PC-9 (cell line): ENCODE data around the gene ZBTB45. TPM values are rescaled to one million over a fixed set of nuclear protein-coding genes. Genes with fewer than 3 reads are reported as not detected.

Experiments
- BruUV-seq: library from RNA; stranded (reverse); fragments of 400-500 nt; replicated peaks from 2 replicates; lab custom pipeline; 2021; lab: Mats Ljungman, UMichigan
- CTCF ChIA-PET: fragments of 300-600 bp; sonication (Branson Sonifier 250); formaldehyde crosslinking; loops from one replicate; lab custom pipeline; 2022; ENCODE audit warnings: antibody characterized with exemption; lab: Charles Lee
- POLR2A ChIA-PET: fragments of 300-600 bp; sonication (Branson Sonifier 250); formaldehyde crosslinking; loops from one replicate; lab custom pipeline; 2022; ENCODE audit warnings: antibody characterized with exemption; ENCODE audit not compliant: unreplicated experiment; lab: Charles Lee
- DNase-seq, 2 experiments: peaks; one replicate each; pipeline versions ENCODE4 v3.0.0 to v3.0.0-alpha.2; 2015 to 2022; ENCODE audit warnings: mixed read lengths in 1 of 2
- H2AFZ ChIP-seq: fragments of 200-600 bp; sonication (generic); 2 replicates; pipeline ENCODE4 v1.8.1; 2017; ENCODE audit warnings: antibody characterized with exemption
- H3F3A ChIP-seq: fragments of 200-600 bp; sonication (generic); 2 replicates; pipeline ENCODE4 v1.8.1; 2017; ENCODE audit warnings: antibody characterized with exemption, mild to moderate bottlenecking, low read depth; ENCODE audit not compliant: insufficient read depth
- H3K27ac ChIP-seq: fragments of 200-600 bp; sonication (generic); 2 replicates; pipeline ENCODE4 v1.6.1; 2016; ENCODE audit warnings: mixed run types
- H3K27me3 ChIP-seq: fragments of 200-600 bp; sonication (generic); 2 replicates; pipeline ENCODE4 v1.6.1; 2016; ENCODE audit warnings: low read depth, mixed run types; ENCODE audit not compliant: insufficient read depth
- H3K36me3 ChIP-seq: fragments of 200-600 bp; sonication (generic); 2 replicates; pipeline ENCODE4 v1.6.1; 2016; ENCODE audit warnings: low read depth, mixed run types
- H3K4me1 ChIP-seq: fragments of 200-600 bp; sonication (generic); replicated peaks from 2 replicates; pipeline ENCODE4 v1.6.1; 2016; ENCODE audit warnings: mixed run types; ENCODE audit not compliant: insufficient read depth
- H3K4me2 ChIP-seq: fragments of 200-600 bp; sonication (generic); 2 replicates; pipeline ENCODE4 v1.6.1; 2017; ENCODE audit warnings: mixed run types
- H3K4me3 ChIP-seq: fragments of 200-600 bp; sonication (generic); 2 replicates; pipeline ENCODE4 v1.6.1; 2016; ENCODE audit warnings: mixed run types
- H3K79me2 ChIP-seq: fragments of 200-600 bp; sonication (generic); 2 replicates; pipeline ENCODE4 v1.6.1; 2017; ENCODE audit warnings: low read depth, mixed run types
- H3K9me2 ChIP-seq: fragments of 200-600 bp; sonication (generic); 2 replicates; pipeline ENCODE4 v1.8.1; 2017; ENCODE audit warnings: mild to moderate bottlenecking; ENCODE audit not compliant: insufficient read depth
- H3K9me3 ChIP-seq: fragments of 200-600 bp; sonication (generic); 2 replicates; pipeline ENCODE4 v1.8.1; 2016; ENCODE audit warnings: low read depth; ENCODE audit not compliant: insufficient read depth
- H4K20me1 ChIP-seq: fragments of 200-600 bp; sonication (generic); 2 replicates; pipeline ENCODE4 v1.8.1; 2017; ENCODE audit not compliant: insufficient read depth
- EZH2 ChIP-seq: fragments of 200-600 bp; sonication (generic); IDR thresholded peaks from 2 replicates; pipeline ENCODE4 v1.8.0; 2017; ENCODE audit warnings: antibody characterized with exemption, low read depth
- intact Hi-C: fragments of 100-400 bp; cut with micrococcal nuclease; formaldehyde crosslinking; loops from one replicate; pipeline ENCODE4 v1.10.0; 2022; ENCODE audit not compliant: unreplicated experiment
- total RNA-seq: library from RNA; stranded (reverse); gene quantifications from 2 replicates; pipeline ENCODE4 v1.2.3, GENCODE V29; 2021
- TF ChIP-seq, protein P1 (sequence below): fragments of 200-600 bp; sonication (generic); conservative IDR thresholded peaks from 2 replicates; pipeline ENCODE4 v1.6.1; 2017; ENCODE audit warnings: mixed run types, antibody characterized with exemption, mild to moderate bottlenecking, moderate library complexity

Gene ZBTB45
- total RNA-seq, 1 experiment from 2014 or later: 8.1 TPM

DNA sequence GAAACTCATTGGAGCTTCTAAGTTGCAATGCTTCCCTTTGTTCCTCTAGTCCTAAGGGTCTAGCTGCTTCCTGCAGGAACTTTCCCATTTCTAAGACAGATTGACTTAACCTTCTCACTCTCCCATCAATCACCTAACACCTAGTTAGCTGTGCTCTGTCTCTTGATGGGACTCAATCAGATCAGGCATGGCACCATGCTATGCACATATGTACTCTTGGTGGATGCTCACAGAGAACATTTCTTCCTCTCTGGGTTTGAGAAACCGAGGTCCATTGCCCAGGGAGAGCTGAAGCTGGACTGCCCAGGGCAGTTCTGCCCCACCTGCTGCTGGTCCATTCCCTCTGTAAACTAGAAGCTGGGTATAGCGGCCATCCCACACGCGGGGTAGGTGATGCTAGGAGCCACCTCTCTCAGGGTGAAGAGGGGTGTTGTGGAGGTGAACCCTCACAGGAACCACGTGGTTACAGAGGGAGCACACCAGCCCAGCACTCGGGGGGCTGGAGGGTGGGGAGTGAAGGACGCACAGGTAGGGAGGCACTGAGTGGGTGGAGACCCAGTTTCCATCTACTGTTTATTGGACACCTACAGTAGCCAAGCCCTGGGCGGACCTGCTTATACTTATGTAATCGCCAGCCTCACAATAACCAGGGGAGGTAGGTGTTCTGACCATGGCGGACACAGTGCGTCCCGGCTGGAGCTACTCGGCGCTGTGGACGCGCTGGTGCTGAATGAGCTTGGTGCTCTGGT is 41.9 kb upstream of the ZBTB45 start:
- DNase-seq: no peak
- ChIA-PET POLR2A (no interaction called here), CTCF (no interaction called here)
- TF ChIP-seq, protein P1, sequence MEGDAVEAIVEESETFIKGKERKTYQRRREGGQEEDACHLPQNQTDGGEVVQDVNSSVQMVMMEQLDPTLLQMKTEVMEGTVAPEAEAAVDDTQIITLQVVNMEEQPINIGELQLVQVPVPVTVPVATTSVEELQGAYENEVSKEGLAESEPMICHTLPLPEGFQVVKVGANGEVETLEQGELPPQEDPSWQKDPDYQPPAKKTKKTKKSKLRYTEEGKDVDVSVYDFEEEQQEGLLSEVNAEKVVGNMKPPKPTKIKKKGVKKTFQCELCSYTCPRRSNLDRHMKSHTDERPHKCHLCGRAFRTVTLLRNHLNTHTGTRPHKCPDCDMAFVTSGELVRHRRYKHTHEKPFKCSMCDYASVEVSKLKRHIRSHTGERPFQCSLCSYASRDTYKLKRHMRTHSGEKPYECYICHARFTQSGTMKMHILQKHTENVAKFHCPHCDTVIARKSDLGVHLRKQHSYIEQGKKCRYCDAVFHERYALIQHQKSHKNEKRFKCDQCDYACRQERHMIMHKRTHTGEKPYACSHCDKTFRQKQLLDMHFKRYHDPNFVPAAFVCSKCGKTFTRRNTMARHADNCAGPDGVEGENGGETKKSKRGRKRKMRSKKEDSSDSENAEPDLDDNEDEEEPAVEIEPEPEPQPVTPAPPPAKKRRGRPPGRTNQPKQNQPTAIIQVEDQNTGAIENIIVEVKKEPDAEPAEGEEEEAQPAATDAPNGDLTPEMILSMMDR: no peak
- TF ChIP-seq EZH2: no peak
- no peaks in the 10 kb centered on the region for H3K9me3 ChIP-seq
- no peak overlapping the region for H3K4me2 ChIP-seq
- no peaks in the 10 kb centered on the region for H3K79me2 ChIP-seq
- no peaks in the 10 kb centered on the region for H3F3A ChIP-seq
- no peak overlapping the region for H3K4me3 ChIP-seq
- H3K27me3 ChIP-seq: no peaks in the 10 kb centered on the region
- no peaks in the 10 kb centered on the region for H4K20me1 ChIP-seq
- no peaks in the 10 kb centered on the region for H3K4me1 ChIP-seq
- no peak overlapping the region for H3K27ac ChIP-seq
- intact Hi-C loops: no loop called here
- H3K9me2 ChIP-seq: no peaks in the 10 kb centered on the region
- no TSS peak for BruUV-seq
- no peaks in the 10 kb centered on the region for H3K36me3 ChIP-seq
- H2AFZ ChIP-seq: no peak overlapping the region

DNA sequence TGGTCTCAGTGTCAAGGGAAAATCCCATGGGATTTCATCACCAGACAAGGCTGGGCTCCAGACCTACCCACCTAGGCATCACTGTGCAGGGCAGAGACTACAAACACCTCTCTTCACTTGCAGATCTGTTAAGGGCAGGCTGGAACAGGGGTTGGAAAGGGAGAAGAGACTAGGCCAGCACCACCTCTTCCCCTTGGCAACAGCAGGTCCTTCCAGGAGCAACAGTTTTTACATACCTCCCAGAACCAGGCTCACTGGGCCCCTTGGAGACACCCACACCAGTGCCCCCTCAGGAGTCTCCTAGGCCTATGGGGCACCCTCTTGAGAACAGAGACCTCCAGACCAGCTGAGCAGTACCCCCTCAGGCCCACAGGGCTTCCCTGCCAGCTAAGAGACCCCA is 41.3 kb upstream of the ZBTB45 start:
- Histone ChIP-seq H2AFZ (no peak overlapping the region), H3K36me3 (no peaks in the 10 kb centered on the region), H3K79me2 (no peaks in the 10 kb centered on the region), H3K9me2 (no peaks in the 10 kb centered on the region), H3K9me3 (no peaks in the 10 kb centered on the region), H3K4me1 (no peaks in the 10 kb centered on the region), H3K27me3 (no peaks in the 10 kb centered on the region), H3K4me3 (no peak overlapping the region), H3K27ac (no peak overlapping the region), H4K20me1 (no peaks in the 10 kb centered on the region), H3K4me2 (no peak overlapping the region), H3F3A (no peaks in the 10 kb centered on the region)
- POLR2A ChIA-PET: no interaction called here
- BruUV-seq: no TSS peak
- DNase-seq: no peak
- intact Hi-C loops: no loop called here
- CTCF ChIA-PET: no interaction called here
- TF ChIP-seq, protein P1: no peak
- no peak for TF ChIP-seq EZH2

DNA sequence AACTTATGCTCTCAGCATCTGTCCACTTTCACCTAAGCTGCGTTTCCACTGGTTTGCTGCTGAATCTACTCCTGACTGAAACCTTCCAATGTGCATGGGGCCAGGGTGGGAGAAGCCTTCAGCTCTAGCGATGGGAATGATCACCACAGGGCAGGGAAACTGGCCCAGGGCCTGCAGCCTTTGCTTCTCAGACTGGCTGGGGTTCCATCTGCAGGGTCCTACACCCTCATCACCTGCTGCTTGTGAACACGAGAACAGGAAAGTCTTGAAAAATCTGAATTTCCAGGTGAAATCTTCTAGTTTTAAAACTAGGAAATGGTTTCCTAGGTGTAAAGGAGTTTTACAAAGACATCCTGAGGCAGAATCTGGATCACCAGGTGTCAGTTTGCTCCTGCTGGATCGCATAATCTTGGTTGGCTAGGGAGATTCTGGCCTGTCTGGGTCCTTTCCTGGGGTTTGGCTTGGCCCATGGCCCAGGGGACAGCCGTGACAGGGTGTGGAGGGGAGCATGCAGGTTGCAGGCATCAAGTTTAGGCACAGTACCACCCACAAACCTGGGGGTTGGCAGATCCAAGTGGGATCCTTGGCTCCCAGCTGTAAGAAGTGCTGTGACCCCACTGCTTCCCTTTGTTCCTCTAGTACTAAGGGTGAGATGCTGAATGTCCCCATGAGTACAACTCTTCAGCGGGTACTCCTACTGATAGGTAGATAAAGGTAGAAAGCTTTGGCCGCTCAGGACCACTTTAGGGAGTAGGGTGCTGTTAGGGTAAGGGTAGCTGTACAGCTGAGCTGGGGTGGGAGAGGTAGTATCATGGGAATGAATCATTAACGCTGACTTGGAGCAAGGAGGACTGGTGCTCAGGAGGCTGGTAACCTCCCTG is 40.6 kb upstream of the ZBTB45 start:
- no peaks in the 10 kb centered on the region for H3K36me3 ChIP-seq
- BruUV-seq: no TSS peak
- ChIA-PET CTCF (no interaction called here), POLR2A (no interaction called here)
- H3K4me1 ChIP-seq: no peaks in the 10 kb centered on the region
- no peak overlapping the region for H3K4me3 ChIP-seq
- no peaks in the 10 kb centered on the region for H3K9me3 ChIP-seq
- no peaks in the 10 kb centered on the region for H3F3A ChIP-seq
- no peak overlapping the region for H2AFZ ChIP-seq
- intact Hi-C loops: no loop called here
- H3K9me2 ChIP-seq: no peaks in the 10 kb centered on the region
- no peak overlapping the region for H3K4me2 ChIP-seq
- no peak for DNase-seq
- no peak overlapping the region for H3K27ac ChIP-seq
- no peaks in the 10 kb centered on the region for H3K79me2 ChIP-seq
- TF ChIP-seq, protein P1: no peak
- TF ChIP-seq EZH2: no peak
- H4K20me1 ChIP-seq: no peaks in the 10 kb centered on the region
- no peaks in the 10 kb centered on the region for H3K27me3 ChIP-seq
